GM12891 (cell line): Measurements from ENCODE around the gene MEF2C.
A peak's percentile ranks its signal among the peaks of the same experiment; 100 is the strongest.

Experiments
- DNase-seq: peaks from one replicate; pipeline ENCODE4 v3.0.0; 2011; ENCODE audit warnings: low spot score; ENCODE audit not compliant: insufficient read length
- FAIRE-seq: peaks from 2 replicates; lab custom pipeline; 2011; peaks lifted over from hg19 to GRCh38; lab: Jason Lieb, UNC
- PAX5 ChIP-seq: IDR thresholded peaks from 2 replicates; pipeline ENCODE4 v1.6.1; 2011; ENCODE audit warnings: low read length, moderate library complexity, mild to moderate bottlenecking; ENCODE audit not compliant: insufficient read depth, severe bottlenecking
- POLR2A ChIP-seq: IDR thresholded peaks from 2 replicates; pipeline ENCODE4 v1.6.1; 2011; ENCODE audit warnings: low read depth, low read length, control low read depth
- POLR2AphosphoS5 ChIP-seq: IDR thresholded peaks from 2 replicates; pipeline ENCODE4 v1.6.1; 2011; ENCODE audit warnings: low read depth, low read length, control low read depth
- POU2F2 ChIP-seq: IDR thresholded peaks from 2 replicates; pipeline ENCODE4 v1.6.1; 2011; ENCODE audit warnings: low read depth, mild to moderate bottlenecking, control low read depth, low read length, moderate library complexity
- SPI1 ChIP-seq: IDR thresholded peaks from 2 replicates; pipeline ENCODE4 v1.6.1; 2011; ENCODE audit warnings: low read depth, low read length, control low read depth
- TAF1 ChIP-seq: IDR thresholded peaks from 2 replicates; pipeline ENCODE4 v1.6.1; 2011; ENCODE audit warnings: low read depth, low read length, control low read depth

Gene MEF2C

GRCh38 chr5:88879724-88880123, 3.3 kb downstream of the MEF2C start:
- FAIRE-seq (peak; percentile 86), DNase-seq (no peak)
- TF ChIP-seq POLR2AphosphoS5 (no peak; the same call in 1 of the 2 replicates), PAX5 (no peak), POLR2A (no peak), SPI1 (no peak), POU2F2 (no peak), TAF1 (no peak)

- no peak for DNase-seq
- TF ChIP-seq SPI1 (no peak), TAF1 (no peak), PAX5 (no peak), POLR2AphosphoS5 (no peak), POU2F2 (no peak), POLR2A (no peak)
- FAIRE-seq = no peak
These were observed 4.0 kb downstream of the MEF2C start for GRCh38 chr5:88878976-88879375.

- FAIRE-seq (no peak), DNase-seq (no peak)
- TF ChIP-seq POU2F2 = no peak
- TF ChIP-seq PAX5 = no peak
- TF ChIP-seq TAF1 = no peak
- no peak for TF ChIP-seq SPI1
These were observed 5.2 kb downstream of the MEF2C start for GRCh38 chr5:88877826-88878225.

- no peak for DNase-seq
- no peak for TF ChIP-seq POLR2A
- no peak for TF ChIP-seq POLR2AphosphoS5
- TF ChIP-seq SPI1 = no peak
- no peak for TF ChIP-seq POU2F2
- TF ChIP-seq PAX5 = no peak
- TF ChIP-seq TAF1 = no peak
- FAIRE-seq = no peak
These were observed 6.3 kb downstream of the MEF2C start for GRCh38 chr5:88876714-88877113.

GRCh38 chr5:88875341-88876234, 7.4 kb downstream of the MEF2C start:
- FAIRE-seq (peak; percentile 82), DNase-seq (no peak)
- no peak; the same call in 1 of the 2 replicates for TF ChIP-seq POLR2A
- TF ChIP-seq TAF1 = no peak
- no peak for TF ChIP-seq PAX5
- TF ChIP-seq SPI1 = peak; percentile 4; the same call in 1 of the 2 replicates
- no peak for TF ChIP-seq POLR2AphosphoS5
- no peak for TF ChIP-seq POU2F2

- DNase-seq (no peak), FAIRE-seq (no peak)
- TF ChIP-seq POLR2A (no peak), PAX5 (no peak), TAF1 (no peak), SPI1 (no peak), POLR2AphosphoS5 (no peak), POU2F2 (no peak)
These were observed 9.5 kb downstream of the MEF2C start for GRCh38 chr5:88873447-88873846.

GRCh38 chr5:88872971-88873370, 10.0 kb downstream of the MEF2C start:
- peak; percentile 53; the same call in 1 of the 2 replicates for TF ChIP-seq POLR2A
- TF ChIP-seq POU2F2 = no peak
- TF ChIP-seq PAX5 = no peak
- TF ChIP-seq SPI1 = no peak
- TF ChIP-seq POLR2AphosphoS5 = no peak
- no peak for DNase-seq
- peak; percentile 80 for FAIRE-seq

GRCh38 chr5:88870285-88870684, 12.7 kb downstream of the MEF2C start:
- FAIRE-seq (no peak), DNase-seq (no peak)
- TF ChIP-seq POLR2AphosphoS5 (no peak; the same call in 1 of the 2 replicates), TAF1 (no peak), POLR2A (peak; percentile 29; the same call in 1 of the 2 replicates)

- FAIRE-seq (no peak), DNase-seq (no peak)
- TF ChIP-seq SPI1 (no peak), TAF1 (no peak), POU2F2 (no peak), POLR2AphosphoS5 (peak; percentile 75), PAX5 (no peak), POLR2A (peak; percentile 46; the same call in 1 of the 2 replicates)
These were observed 14.4 kb downstream of the MEF2C start for GRCh38 chr5:88868468-88869068.
